ENCODE results near the gene FURIN. TPM values are rescaled to one million over a fixed set of nuclear protein-coding genes. Genes with fewer than 3 reads are reported as not detected.

Gene FURIN
- total RNA-seq, 2 experiments from 2014 or later: 97.4 to 104 TPM

- Mint-ChIP-seq H3K27me3 (no peaks in the 10 kb centered on the region), H3K4me1 (ENCODE audit: low read depth) (no peaks in the 10 kb centered on the region), H3K27ac (no peak overlapping the region), H3K36me3 (ENCODE audit: low read depth) (peaks cover 83% of the 10 kb centered on the region), H3K9me3 (no peaks in the 10 kb centered on the region), H3K4me3 (no peak overlapping the region)
- ChIA-PET CTCF (no interaction called here), POLR2A (interaction anchor here (1.5 to 1.9 kb wide), 2 partner anchors 12 to 17 kb away, joined by 4 to 6 read pairs; partner anchors contain the start of gene UNC45A)
- ATAC-seq (ENCODE audit: poor library complexity) (no peak), DNase-seq (no peak)
- Histone ChIP-seq H3K9me3 (ENCODE audit: control insufficient read depth in 1 of 2, insufficient read depth in 1 of 2, low read length in 2 of 2) (no peaks in the 10 kb centered on the region), H3K4me1 (ENCODE audit: insufficient read depth, low read length) (peaks cover 3% of the 10 kb centered on the region), H3K4me3 (ENCODE audit: low read length) (no peak overlapping the region), H3K27ac (ENCODE audit: low read depth in 1 of 2, low read length in 2 of 2) (no peak overlapping the region), H3K27me3 (ENCODE audit: control insufficient read depth in 1 of 2, insufficient read depth in 2 of 2, low read length in 2 of 2) (no peaks in the 10 kb centered on the region), H3K36me3 (ENCODE audit: insufficient read depth, low read length) (peaks cover 84% of the 10 kb centered on the region)
- no peak for TF ChIP-seq CTCF (IDR thresholded peaks at IDR 0.05)
- intact Hi-C loops (cut with DNase I, micrococcal nuclease): no loop called here
Observed at GRCh38 chr15:90917569-90917968, 49.2 kb downstream of the FURIN start.

GRCh38 chr15:90918034-90918788 lies 49.8 kb downstream of the FURIN start:
- H3K27ac Mint-ChIP-seq: no peak overlapping the region
- DNase-seq: no peak
- H3K9me3 ChIP-seq (ENCODE audit: control insufficient read depth in 1 of 2, insufficient read depth in 1 of 2, low read length in 2 of 2): no peaks in the 10 kb centered on the region
- H3K36me3 ChIP-seq (ENCODE audit: insufficient read depth, low read length): peaks cover 78% of the 10 kb centered on the region
- no peaks in the 10 kb centered on the region for H3K27me3 ChIP-seq (ENCODE audit: control insufficient read depth in 1 of 2, insufficient read depth in 2 of 2, low read length in 2 of 2)
- intact Hi-C loops (cut with DNase I, micrococcal nuclease): no loop called here
- no peak overlapping the region for H3K4me3 Mint-ChIP-seq
- H3K4me3 ChIP-seq (ENCODE audit: low read length): no peak overlapping the region
- peaks cover 77% of the 10 kb centered on the region for H3K36me3 Mint-ChIP-seq (ENCODE audit: low read depth)
- no peak overlapping the region for H3K27ac ChIP-seq (ENCODE audit: low read depth in 1 of 2, low read length in 2 of 2)
- H3K4me1 ChIP-seq (ENCODE audit: insufficient read depth, low read length): peaks cover 3% of the 10 kb centered on the region
- no peaks in the 10 kb centered on the region for H3K4me1 Mint-ChIP-seq (ENCODE audit: low read depth)
- TF ChIP-seq CTCF (IDR thresholded peaks at IDR 0.05): no peak
- H3K9me3 Mint-ChIP-seq: no peaks in the 10 kb centered on the region
- ATAC-seq (ENCODE audit: poor library complexity): no peak
- H3K27me3 Mint-ChIP-seq: no peaks in the 10 kb centered on the region
- CTCF ChIA-PET: no interaction called here
- POLR2A ChIA-PET: interaction anchor here (1.5 to 1.9 kb wide), 2 partner anchors 11 to 16 kb away, joined by 4 to 6 read pairs; partner anchors contain the start of gene UNC45A

GRCh38 chr15:90918835-90919234 lies 50.4 kb downstream of the FURIN start:
- Histone ChIP-seq H3K27me3 (ENCODE audit: control insufficient read depth in 1 of 2, insufficient read depth in 2 of 2, low read length in 2 of 2) (no peaks in the 10 kb centered on the region), H3K4me3 (ENCODE audit: low read length) (no peak overlapping the region), H3K36me3 (ENCODE audit: insufficient read depth, low read length) (peaks cover 71% of the 10 kb centered on the region), H3K27ac (ENCODE audit: low read depth in 1 of 2, low read length in 2 of 2) (no peak overlapping the region), H3K9me3 (ENCODE audit: control insufficient read depth in 1 of 2, insufficient read depth in 1 of 2, low read length in 2 of 2) (no peaks in the 10 kb centered on the region), H3K4me1 (ENCODE audit: insufficient read depth, low read length) (peaks cover 3% of the 10 kb centered on the region)
- DNase-seq: no peak
- H3K27me3 Mint-ChIP-seq: no peaks in the 10 kb centered on the region
- H3K27ac Mint-ChIP-seq: no peak overlapping the region
- no peaks in the 10 kb centered on the region for H3K9me3 Mint-ChIP-seq
- POLR2A ChIA-PET: interaction anchor here (1.5 to 1.9 kb wide), 2 partner anchors 11 to 16 kb away, joined by 4 to 6 read pairs; partner anchors contain the start of gene UNC45A
- TF ChIP-seq CTCF (IDR thresholded peaks at IDR 0.05): no peak
- ATAC-seq (ENCODE audit: poor library complexity): no peak
- H3K4me3 Mint-ChIP-seq: no peak overlapping the region
- peaks cover 70% of the 10 kb centered on the region for H3K36me3 Mint-ChIP-seq (ENCODE audit: low read depth)
- CTCF ChIA-PET: no interaction called here
- intact Hi-C loops (cut with DNase I, micrococcal nuclease): no loop called here
- H3K4me1 Mint-ChIP-seq (ENCODE audit: low read depth): no peaks in the 10 kb centered on the region

All from CD4-positive, alpha-beta T cell (primary cell).